Nephron progenitor cell (in vitro differentiated cells): ENCODE data around the gene RAET1L.
"Not testable (repeated sequence)": the region's sequence is repeated elsewhere in the genome, so short reads cannot be mapped to it uniquely, and the experiment has no call there.

Experiments
- DNase-seq: peaks from one replicate; pipeline ENCODE4 v3.0.0; 2021
- H3K27ac Mint-ChIP-seq: 2 replicates; pipeline ENCODE4 v1.8.0; 2021; ENCODE audit warnings: mild to moderate bottlenecking, moderate library complexity, mixed read lengths
- H3K27me3 Mint-ChIP-seq: 2 replicates; pipeline ENCODE4 v1.8.0; 2021; ENCODE audit warnings: mild to moderate bottlenecking, low read depth, mixed read lengths; ENCODE audit not compliant: poor library complexity
- H3K36me3 Mint-ChIP-seq: 2 replicates; pipeline ENCODE4 v1.8.0; 2021; ENCODE audit warnings: low read depth, mixed read lengths
- H3K4me1 Mint-ChIP-seq: 2 replicates; pipeline ENCODE4 v1.8.0; 2021; ENCODE audit warnings: mixed read lengths
- H3K4me3 Mint-ChIP-seq: 2 replicates; pipeline ENCODE4 v1.8.0; 2021; ENCODE audit warnings: mild to moderate bottlenecking, moderate library complexity, mixed read lengths
- H3K9me3 Mint-ChIP-seq: 2 replicates; pipeline ENCODE4 v1.8.0; 2021; ENCODE audit warnings: mild to moderate bottlenecking, moderate library complexity, mixed read lengths
- CTCF ChIP-seq: fragments of 200-600 bp; sonication (generic); IDR thresholded peaks from 2 replicates; pipeline ENCODE4 v1.5.0; 2021; ENCODE audit warnings: antibody characterized with exemption

RAET1L gene

GRCh38 chr6:150025201-150025917, at the start of gene RAET1L:
TSS of gene RAET1L (minus strand) at chr6:150025532. CDS start at chr6:150025471, 61 bp downstream.
- Mint-ChIP-seq H3K9me3 (no peaks in the 10 kb centered on the region), H3K4me1 (peaks cover 5% of the 10 kb centered on the region), H3K27ac (peak within 1 kb of the TSS; percentile 74), H3K36me3 (no peaks in the 10 kb centered on the region), H3K4me3 (no peak within 1 kb of the TSS), H3K27me3 (peaks cover 82% of the 10 kb centered on the region)
- TF ChIP-seq CTCF: no peak
- no peak for DNase-seq

GRCh38 chr6:150075034-150075421, 49.7 kb upstream of the RAET1L start:
- Mint-ChIP-seq H3K27me3 (peaks cover 25% of the 10 kb centered on the region), H3K36me3 (no peaks in the 10 kb centered on the region), H3K4me3 (no peak overlapping the region), H3K9me3 (no peaks in the 10 kb centered on the region), H3K4me1 (peaks cover 31% of the 10 kb centered on the region), H3K27ac (no peak overlapping the region)
- DNase-seq: no peak
- no peak for TF ChIP-seq CTCF

GRCh38 chr6:150074396-150075033, 49.2 kb upstream of the RAET1L start:
- DNase-seq, H3K4me3 Mint-ChIP-seq, H3K36me3 Mint-ChIP-seq, H3K27ac Mint-ChIP-seq, H3K9me3 Mint-ChIP-seq: not testable (repeated sequence)
- Mint-ChIP-seq H3K27me3 (peaks cover 29% of the 10 kb centered on the region), H3K4me1 (peaks cover 36% of the 10 kb centered on the region)

GRCh38 chr6:150072201-150072600, 46.9 kb upstream of the RAET1L start:
- DNase-seq: no peak
- no peak for TF ChIP-seq CTCF
- Mint-ChIP-seq H3K27me3 (peaks cover 31% of the 10 kb centered on the region), H3K36me3 (no peaks in the 10 kb centered on the region), H3K9me3 (no peaks in the 10 kb centered on the region), H3K4me1 (peaks cover 45% of the 10 kb centered on the region), H3K27ac (no peak overlapping the region), H3K4me3 (no peak overlapping the region)

- Mint-ChIP-seq H3K36me3 (peaks cover 18% of the 10 kb centered on the region), H3K27ac (no peak overlapping the region), H3K9me3 (peaks cover 7% of the 10 kb centered on the region), H3K27me3 (peaks cover 45% of the 10 kb centered on the region), H3K4me3 (no peak overlapping the region), H3K4me1 (peaks cover 39% of the 10 kb centered on the region)
- DNase-seq: no peak
- no peak for TF ChIP-seq CTCF
Measured at GRCh38 chr6:150070236-150070818, 45.0 kb upstream of the RAET1L start.

GRCh38 chr6:150069706-150070105, 44.4 kb upstream of the RAET1L start:
- H3K4me1 Mint-ChIP-seq: peaks cover 33% of the 10 kb centered on the region
- H3K4me3 Mint-ChIP-seq: peak overlapping the region; percentile 82

More at GRCh38 chr6:150069706-150070105, 44.4 kb upstream of the RAET1L start:
- TF ChIP-seq CTCF: no peak
- H3K36me3 Mint-ChIP-seq: peaks cover 24% of the 10 kb centered on the region
- H3K27ac Mint-ChIP-seq: no peak overlapping the region
- peaks cover 43% of the 10 kb centered on the region for H3K27me3 Mint-ChIP-seq
- H3K9me3 Mint-ChIP-seq: peaks cover 7% of the 10 kb centered on the region
- DNase-seq: peak; percentile 30
